HG03064 (cell line): Measurements from ENCODE around the gene FAAP20.

Experiments used
- ATAC-seq: cut with Tn5 transposase; IDR thresholded peaks from one replicate; pipeline ENCODE4 v1.9.1; 2021; ENCODE audit warnings: low read depth; ENCODE audit not compliant: unreplicated experiment

FAAP20 gene

DNA sequence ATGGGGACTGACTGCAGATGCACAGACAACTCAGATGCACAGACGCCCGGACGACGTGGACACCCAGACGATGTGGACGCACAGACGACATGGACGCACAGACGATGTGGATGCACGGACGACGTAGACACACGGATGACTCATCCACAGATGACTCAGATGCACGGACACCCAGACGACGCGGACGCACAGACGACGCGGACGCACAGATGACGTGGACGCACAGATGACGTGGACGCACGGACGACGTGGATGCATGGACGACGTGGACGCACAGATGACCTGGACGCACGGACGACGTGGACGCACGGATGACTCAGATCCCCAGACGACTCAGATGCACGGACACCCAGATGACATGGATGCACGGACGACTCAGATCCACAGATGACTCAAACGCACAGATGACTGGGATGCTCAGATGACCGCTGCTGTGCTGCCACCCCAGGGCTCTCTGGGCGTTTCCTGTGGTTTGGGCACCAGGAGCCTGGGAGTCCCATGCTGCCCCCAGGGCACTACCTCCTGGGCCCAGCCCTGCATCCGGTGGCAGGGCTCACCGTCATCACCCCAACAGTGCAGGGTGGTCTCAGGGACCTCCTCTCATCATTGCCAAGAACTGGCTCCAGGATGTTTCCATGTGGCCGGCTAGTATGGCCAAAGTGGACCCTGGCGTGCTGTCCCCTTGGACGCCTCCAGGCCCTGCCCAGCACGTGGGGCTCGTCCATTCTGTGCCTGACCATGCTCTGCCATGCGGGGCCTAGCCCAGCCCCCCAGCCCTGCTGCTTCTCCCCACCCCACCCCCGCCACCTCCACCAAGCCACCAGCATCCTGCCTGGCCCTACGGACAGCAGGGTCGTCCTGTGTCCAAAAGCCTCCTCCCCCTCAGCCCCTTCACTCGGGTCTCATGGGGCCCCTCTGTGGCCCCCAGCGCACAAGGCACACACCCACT lies 14.0 kb downstream of the FAAP20 start:
- ATAC-seq: no peak

DNA sequence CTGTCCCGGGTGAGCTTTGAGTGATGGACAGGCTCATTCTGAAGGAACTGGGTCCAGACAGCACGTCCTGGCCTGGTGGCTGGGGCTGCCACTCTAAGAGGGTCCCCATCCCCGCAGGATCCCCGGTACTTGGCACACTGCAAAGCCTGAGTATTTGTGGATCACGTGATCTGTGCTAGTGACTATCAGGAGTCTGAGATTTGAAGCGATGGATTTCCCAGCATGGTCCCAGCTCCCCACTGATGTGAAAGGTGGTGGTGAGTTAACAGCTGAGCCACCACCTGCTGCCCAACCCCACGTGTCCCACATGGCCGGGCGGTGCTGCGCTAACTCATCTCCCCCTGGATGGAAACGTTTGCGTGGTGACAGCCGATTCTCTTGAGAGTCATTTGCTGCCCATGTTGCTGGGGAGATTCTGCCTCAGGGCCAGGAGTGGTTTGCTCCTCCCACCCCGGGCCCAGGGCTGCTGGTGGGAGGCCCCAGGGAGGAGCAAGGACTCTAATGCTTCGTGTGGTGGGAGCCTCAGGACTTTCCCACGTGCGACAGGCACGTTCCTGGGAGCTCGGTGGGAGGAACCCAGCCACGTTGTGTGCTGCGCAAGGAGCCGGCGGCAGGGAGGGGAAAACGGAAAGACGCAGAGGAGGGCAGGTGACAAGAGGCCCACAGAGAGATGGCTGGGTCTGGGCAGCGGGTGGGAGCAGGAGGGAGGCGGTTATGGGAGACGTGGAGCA lies 15.1 kb downstream of the FAAP20 start:
- ATAC-seq: no peak

DNA sequence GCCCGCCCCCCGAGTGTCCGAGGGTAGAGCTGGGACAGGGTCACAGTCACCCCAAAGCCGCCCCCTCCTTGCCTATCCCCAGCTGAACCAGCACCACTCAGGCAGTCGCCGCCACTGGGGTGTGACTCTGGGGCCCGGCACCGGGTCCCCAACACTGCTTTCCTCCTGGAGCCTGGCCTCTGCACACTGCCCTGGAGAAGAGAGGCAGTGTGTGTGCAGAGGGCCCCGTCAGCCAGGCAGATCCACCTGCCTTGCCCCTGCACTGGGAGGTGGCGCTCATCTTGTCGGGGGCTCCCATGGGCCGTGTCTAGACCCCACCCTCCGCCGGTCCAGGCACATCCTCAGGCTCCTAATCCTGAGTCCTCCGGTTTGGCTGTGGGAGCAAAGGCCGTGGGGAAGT lies 15.7 kb downstream of the FAAP20 start:
- no peak for ATAC-seq

DNA sequence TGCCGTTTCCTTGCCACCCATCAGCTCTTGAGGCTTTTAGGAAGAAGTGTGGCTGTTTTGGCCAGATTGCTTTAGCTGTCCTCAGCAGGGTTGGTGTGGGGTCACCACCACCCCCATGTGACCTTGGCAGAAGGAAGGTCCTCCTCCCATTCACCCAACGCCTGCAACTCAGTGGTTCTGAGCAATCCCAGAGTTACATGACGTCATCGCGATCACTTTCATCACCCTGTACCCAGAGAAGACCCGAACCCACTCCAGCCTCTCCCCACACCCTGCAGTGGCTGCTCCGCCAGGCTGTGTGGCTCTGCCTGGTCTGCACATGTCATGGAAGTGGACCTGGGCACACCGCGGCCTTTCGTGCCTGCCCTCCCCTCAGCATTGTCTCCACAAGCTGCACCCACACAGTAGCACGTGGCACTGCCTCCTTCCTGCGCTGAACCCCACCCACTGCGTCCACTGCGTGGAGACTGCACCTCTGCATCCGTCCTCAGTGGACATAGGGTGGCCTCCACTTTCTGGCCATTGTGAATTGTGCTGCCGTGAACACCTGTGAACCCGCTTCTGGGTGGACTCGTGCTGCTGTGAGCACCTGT lies 16.5 kb downstream of the FAAP20 start:
- ATAC-seq: no peak

DNA sequence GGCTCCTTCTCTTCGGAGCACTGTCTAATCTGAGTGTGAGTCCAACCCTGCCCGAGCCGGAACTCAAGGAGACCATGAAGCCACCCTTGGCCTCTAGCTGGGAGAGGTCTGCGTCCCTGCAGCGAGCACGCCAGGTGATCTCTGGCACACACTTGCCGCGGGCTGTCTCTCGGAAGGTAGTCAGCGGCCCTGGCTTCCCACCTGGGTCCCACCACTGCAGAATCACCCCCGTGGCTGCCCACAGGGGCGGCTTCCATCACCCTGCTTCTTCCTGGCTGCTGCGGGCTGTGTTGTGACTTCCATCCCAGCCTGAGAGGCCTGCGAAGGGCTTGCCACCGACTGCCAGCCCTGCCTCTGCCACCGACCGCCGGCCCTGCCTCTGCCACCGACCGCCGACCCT lies 17.0 kb downstream of the FAAP20 start:
- no peak for ATAC-seq

DNA sequence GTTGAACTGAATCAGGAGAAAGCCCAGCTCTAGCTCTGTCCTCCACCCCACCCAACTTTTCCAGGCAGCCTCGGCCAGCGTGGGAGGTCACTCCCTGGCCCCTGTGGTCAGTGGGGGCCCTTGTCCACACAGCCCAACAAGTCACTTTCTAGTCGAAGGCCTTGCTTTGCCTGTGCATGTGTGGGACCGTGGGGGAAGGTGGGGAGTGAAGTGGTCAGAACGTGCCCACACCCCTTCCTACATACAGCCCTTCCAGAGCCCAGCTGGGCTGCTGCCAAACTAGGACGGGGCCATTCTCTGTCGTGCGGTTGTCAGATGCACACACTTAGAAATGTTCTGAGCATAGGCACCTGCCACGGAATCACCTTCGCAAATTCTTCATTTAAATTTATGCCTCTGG lies 18.0 kb downstream of the FAAP20 start:
- ATAC-seq: no peak

DNA sequence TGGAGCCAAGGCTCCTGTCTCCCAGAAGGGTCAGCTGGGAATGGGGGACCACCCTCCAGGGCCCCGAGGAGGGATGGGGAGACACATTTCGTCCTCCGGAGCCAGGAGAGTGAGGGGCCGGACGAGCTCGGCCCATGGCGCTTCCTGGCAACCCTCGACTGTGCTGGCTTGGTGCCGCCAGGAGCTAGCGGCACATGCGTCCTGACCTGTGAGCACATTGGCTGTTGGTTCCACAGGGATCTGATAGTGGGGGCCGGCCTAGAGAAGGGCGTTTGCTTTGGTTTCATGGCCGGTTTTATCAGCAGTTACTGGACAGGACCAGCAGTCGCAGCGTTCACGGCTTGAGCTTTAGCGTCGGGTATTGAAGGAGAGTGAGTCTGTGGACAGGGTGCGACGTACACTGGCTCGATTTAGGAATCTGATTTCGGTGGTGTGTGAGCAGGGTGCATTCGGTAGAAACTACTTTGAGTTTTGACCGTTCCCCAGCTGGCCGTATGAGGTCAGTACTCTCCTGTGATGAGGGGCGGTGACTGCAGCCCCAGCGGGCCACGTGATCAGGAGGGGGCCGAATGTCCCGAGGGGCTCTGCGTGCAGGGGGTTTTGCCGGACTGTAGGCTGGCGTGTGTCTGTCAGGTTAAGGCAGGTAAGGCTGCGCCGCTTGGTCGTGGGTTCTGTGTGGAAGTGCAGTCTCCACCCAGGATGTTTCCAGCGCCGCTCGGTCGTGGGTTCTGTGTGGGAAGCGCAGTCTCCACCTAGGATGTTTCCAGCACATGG lies 18.7 kb downstream of the FAAP20 start:
- no peak for ATAC-seq

DNA sequence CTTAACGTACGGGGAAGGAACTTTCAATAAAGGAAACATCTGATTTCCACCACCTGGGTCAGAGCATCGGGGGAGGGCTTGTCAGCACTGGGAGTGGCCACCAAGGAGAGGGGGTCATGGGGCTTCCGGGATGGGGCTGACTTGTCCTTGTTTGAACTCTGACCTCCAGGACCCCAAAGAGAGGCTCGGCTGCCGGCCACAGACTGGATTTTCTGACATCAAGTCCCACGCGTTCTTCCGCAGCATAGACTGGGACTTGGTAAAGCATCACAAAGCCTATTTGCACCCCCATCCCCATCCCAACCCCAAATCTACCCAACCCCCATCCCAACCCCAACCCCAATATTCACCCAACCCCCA lies 19.5 kb downstream of the FAAP20 start:
- no peak for ATAC-seq

DNA sequence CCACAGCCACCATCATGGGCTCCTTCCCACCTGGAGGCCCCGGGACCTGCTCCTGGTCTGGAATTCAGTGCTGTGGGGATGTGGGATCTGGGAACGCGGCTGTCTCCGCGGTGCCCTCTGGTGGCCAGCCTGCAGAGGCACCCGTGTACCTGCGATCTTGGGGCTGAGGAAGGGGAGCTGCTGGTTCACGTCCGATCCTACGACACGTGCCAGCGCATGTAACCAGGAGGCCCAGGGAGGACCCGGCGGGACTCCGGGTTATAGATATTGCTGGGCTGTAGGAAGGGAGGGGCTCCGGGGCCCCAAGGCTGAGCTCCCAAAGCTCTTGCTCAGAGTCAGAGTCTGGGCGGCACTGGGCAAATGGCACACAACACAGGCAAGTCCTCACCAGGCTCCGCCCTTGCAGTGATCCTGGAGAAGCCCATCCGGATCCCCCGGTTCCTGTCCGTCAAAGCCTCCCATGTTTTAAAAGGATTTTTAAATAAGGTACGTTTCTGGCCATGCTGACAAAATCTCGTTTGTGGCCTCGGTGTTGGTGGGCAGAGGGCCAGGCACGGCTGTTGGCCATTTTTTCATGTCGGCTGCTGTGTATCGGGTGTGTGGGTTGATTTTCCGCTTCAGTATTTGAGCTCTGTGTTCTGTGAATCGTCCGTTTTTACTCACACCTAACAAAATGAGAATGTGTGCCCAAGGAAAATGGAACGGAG lies 20.1 kb downstream of the FAAP20 start:
- no peak for ATAC-seq

DNA sequence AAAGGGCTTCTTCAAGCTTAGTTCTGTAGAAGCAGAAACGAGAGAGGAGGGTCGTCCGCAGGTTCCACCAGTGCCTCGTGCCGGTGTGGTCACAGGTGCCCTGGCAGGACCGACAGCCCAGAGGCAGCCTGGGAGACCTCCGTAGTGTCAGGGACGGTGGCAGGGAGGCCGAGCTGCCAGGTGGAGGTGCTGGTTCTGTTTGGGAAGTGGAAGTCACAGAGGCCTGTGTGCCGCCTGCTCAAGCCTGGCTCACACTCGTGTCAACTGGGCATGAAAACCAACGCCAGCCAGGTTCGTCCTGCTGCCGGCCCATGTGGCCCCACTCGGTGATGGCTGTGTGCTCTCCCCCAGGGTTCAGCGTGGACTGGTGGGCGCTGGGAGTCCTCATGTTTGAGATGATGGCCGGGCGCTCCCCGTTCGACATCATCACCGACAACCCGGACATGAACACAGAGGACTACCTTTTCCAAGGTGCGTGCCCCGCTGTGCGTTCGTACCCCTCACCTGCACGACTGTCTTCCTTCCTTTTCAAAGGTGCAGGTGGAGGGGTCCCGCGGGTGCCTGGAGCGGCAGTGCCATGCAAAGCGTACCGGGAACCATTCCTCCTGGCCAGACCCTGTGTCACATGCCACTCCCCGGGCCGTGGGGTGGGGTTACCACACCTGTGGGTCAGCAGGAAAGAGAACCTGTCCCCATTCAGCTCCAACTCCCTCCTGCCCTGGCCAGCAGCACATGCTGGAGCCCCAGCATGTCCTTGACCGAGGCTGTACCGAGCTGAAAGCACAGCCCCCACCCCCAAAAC lies 20.8 kb downstream of the FAAP20 start:
- no peak for ATAC-seq

DNA sequence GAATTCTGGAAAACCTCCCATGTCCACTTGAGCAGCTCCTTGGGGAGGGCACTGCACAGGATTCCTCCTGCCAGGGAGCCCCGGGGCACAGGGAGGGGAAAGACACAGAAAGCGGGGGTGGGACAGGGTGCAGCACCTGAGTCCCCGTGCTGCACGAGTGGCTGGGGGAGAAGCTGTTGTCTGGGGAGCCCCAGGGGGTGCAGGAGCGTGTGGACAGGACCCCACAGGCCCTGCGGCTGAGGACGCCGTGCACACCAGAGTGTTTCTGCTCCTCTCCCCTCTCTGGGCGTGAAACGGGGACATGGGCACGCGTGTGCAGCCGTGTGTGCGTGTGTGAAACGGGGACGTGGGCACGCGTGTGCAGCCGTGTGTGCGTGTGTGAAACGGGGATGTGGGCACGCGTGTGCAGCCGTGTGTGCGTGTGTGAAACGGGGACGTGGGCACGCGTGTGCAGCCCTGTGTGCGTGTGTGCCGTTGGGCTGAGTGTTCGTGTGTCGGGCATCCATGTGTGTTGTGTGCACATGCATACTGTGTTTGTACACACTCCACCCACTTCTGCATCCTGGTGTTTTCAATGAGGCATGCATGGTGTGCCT lies 21.9 kb downstream of the FAAP20 start:
- ATAC-seq: no peak

DNA sequence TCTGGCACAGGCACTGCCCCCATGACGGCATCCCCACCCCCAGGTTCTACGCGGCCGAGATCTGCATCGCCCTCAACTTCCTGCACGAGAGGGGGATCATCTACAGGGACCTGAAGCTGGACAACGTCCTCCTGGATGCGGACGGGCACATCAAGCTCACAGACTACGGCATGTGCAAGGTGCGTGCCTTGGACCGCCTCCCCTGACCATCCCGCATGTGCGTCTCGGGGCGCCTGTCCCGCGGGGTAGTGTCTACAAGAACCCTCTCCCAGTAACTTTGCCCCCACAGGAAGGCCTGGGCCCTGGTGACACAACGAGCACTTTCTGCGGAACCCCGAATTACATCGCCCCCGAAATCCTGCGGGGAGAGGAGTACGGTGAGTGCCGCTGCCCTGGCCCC lies 22.6 kb downstream of the FAAP20 start:
- no peak for ATAC-seq

DNA sequence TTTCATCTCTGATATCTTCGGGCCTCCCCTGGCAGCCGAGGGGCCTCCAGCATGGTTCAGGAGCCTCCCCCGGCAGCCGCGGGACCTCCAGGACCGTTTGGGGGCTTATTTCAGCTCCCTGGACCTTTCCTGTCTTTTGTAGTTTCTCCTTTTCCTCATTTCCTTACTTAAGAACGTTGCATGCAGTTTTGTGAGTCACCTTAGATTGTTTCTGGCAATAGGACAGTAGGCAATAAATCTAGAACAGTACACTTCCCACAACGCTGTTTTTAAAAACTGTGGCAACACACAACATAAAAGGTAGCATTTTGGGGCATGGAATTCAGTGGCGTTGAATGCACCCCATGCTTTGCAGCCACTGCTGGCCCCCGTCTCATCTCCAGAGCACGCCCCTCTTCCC lies 24.4 kb downstream of the FAAP20 start:
- ATAC-seq: no peak

DNA sequence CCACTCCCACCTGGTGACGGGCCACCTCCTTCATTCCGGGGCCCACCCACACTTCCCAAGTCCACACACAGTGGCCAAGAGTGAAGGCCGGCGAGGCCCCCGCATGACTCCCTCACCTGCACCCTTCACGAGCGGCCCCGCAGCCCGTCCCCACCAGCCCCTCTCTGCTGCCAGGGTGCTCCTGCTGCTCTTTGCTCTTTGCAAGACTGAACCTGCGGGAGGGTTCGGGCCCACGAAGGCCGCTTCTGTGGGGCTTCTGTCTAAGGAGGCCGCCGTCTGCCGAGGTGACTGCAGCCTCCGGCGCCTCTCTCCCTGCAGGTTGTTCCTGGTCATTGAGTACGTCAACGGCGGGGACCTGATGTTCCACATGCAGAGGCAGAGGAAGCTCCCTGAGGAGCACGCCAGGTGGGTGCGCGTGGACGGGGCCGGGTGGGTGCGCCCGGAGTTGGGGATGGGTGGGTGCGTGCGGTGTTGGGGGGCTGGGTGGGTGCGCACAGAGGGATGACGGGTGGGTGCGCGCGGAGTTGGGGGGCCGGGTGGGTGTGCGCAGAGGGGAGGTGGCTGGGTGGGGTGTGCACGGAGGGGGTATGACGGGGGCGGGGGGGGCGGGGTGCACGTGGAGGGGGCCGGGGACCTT lies 25.3 kb downstream of the FAAP20 start:
- no peak for ATAC-seq

DNA sequence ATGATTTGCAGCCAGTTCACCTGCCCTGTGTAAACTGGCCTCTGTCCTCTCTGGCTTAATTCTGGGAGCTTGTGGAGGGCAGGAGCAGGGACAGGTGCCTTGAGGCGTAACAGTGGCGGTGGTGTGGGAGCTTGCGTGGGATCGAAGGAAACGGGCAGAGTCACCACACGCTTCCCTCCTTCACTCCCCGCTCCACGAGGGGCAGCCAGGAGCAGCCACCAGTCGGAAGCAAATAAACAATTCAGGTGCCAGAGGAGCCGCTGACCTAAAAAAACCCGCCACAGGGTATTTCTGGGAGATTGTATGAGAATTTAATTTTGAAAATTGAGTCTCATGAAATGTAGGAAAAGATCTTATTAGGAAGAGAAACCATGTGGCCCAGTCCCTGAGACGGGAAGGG lies 26.0 kb downstream of the FAAP20 start:
- ATAC-seq: no peak

DNA sequence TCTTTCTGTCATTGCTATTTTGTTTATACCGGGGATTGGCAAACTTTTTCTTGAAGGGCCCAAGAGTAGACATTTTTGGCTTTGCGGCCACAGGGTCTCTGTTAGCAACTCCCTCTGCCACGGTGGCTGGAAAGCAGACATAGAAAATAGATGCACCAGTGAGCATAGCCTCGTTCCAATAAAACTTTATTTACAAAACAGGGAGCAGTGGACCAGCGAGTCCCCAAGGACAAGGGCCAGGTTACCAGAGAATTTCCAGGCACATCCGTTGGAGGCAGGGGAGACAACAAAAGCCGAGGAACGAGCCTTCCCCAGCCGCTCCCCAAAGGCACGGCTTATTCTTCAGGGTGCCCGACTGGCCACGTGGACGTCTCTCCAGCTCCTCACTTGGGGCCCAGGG lies 26.5 kb downstream of the FAAP20 start:
- no peak for ATAC-seq

DNA sequence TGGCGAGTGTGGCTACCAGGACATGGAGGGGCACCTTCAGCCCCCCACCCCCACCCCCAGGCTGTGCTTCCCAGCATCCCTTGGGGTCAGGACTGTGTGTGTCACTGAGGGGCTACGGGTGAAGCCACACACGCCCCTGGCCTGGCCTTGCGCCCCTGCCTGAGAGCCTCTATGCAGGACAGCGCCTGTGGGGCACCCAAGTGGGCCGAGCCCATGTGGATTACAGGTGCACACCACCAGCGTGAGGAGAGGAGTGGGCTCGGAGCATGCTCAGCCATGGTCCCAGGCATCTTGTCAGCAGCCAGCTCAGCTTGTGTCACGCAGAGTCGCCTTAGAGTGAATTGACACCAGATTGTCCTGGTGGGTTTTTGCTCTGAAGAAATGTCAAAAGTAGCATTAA lies 27.9 kb downstream of the FAAP20 start:
- no peak for ATAC-seq

DNA sequence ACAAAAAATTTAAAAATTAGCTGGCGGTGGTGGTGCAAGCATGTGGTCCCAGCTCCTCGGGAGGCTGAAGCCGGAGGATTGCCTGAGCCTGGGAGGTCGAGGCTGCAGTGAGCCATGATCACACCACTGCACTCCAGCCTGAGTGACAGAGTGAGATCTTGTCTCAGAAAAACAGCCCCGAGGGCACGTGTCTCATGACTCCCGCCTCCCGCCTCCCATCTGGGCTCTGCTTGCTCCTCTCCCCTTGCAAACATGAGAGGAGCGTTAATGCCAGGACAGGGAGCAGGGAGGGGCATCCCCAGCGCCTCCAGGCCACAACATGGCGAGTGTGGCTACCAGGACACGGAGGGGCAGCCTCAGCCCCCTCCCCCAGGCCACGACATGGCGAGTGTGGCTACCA lies 28.3 kb downstream of the FAAP20 start:
- ATAC-seq: no peak

DNA sequence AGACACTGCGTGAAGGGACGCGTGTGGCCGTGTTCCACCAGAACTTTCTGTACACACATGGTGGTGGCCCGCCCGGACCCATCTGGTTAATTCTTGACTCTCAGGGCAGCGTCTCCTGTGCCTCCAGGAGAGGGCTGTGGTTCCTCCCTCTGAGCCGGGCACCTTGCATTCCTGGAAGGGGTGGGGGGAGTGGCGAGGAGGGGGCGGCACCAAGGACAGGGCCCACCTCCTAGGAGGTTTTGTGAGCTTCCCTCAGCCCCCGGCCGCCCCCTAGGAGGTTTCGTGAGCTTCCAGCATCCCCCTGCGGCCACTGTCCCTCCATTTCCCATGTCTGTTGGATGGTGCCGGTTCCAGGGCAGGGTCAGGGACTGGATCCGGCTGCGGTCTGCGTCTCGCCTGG lies 28.9 kb downstream of the FAAP20 start:
- no peak for ATAC-seq
